ENCODE results near the gene SMC3.
A peak's percentile ranks its signal among the peaks of the same experiment; 100 is the strongest.

SMC3 gene

GRCh38 chr10:110567201-110568054, at the start of gene SMC3:
TSS of gene SMC3 (plus strand) at chr10:110567695. CDS start at chr10:110567817, 122 bp downstream.
- Mint-ChIP-seq H3K9me3 (no peaks in the 10 kb centered on the region), H3K4me3 (peak within 1 kb of the TSS; percentile 98 to 99 (median 99)), H3K36me3 (ENCODE audit: low read depth) (peaks cover 9% of the 10 kb centered on the region), H3K27ac (peak within 1 kb of the TSS; percentile 99 to 100 (median 100)), H3K27me3 (ENCODE audit: low read depth) (peaks cover 5% of the 10 kb centered on the region), H3K4me1 (peaks cover 44% of the 10 kb centered on the region)
- TF ChIP-seq CTCF (IDR thresholded peaks at IDR 0.05; ENCODE audit: unreplicated experiment in 3 of 3): no peak

GRCh38 chr10:110522365-110522988, 45.0 kb upstream of the SMC3 start:
- no peaks in the 10 kb centered on the region for H3K36me3 Mint-ChIP-seq (ENCODE audit: low read depth)
- H3K27me3 Mint-ChIP-seq (ENCODE audit: low read depth): peaks cover 5% of the 10 kb centered on the region
- no peaks in the 10 kb centered on the region for H3K4me1 Mint-ChIP-seq
- no peaks in the 10 kb centered on the region for H3K9me3 Mint-ChIP-seq
- H3K27ac Mint-ChIP-seq: no peak overlapping the region
- no peak for TF ChIP-seq CTCF (IDR thresholded peaks at IDR 0.05; ENCODE audit: unreplicated experiment in 3 of 3)
- H3K4me3 Mint-ChIP-seq: no peak overlapping the region

- Mint-ChIP-seq H3K27ac (no peak overlapping the region), H3K4me3 (no peak overlapping the region), H3K27me3 (ENCODE audit: low read depth) (peaks cover 12% of the 10 kb centered on the region), H3K36me3 (ENCODE audit: low read depth) (no peaks in the 10 kb centered on the region), H3K9me3 (no peaks in the 10 kb centered on the region), H3K4me1 (no peaks in the 10 kb centered on the region)
- TF ChIP-seq CTCF (IDR thresholded peaks at IDR 0.05; ENCODE audit: unreplicated experiment in 3 of 3): no peak
These were observed 43.8 kb upstream of the SMC3 start for GRCh38 chr10:110523736-110524135.

GRCh38 chr10:110524179-110524858, 43.2 kb upstream of the SMC3 start:
- no peaks in the 10 kb centered on the region for H3K9me3 Mint-ChIP-seq
- TF ChIP-seq CTCF (IDR thresholded peaks at IDR 0.05; ENCODE audit: unreplicated experiment in 3 of 3): no peak
- peaks cover 12% of the 10 kb centered on the region for H3K27me3 Mint-ChIP-seq (ENCODE audit: low read depth)
- H3K27ac Mint-ChIP-seq: no peak overlapping the region
- H3K36me3 Mint-ChIP-seq (ENCODE audit: low read depth): no peaks in the 10 kb centered on the region
- no peak overlapping the region for H3K4me3 Mint-ChIP-seq
- no peaks in the 10 kb centered on the region for H3K4me1 Mint-ChIP-seq

- no peaks in the 10 kb centered on the region for H3K36me3 Mint-ChIP-seq (ENCODE audit: low read depth)
- H3K27ac Mint-ChIP-seq: no peak overlapping the region
- TF ChIP-seq CTCF (IDR thresholded peaks at IDR 0.05; ENCODE audit: unreplicated experiment in 3 of 3): no peak
- H3K4me3 Mint-ChIP-seq: no peak overlapping the region
- H3K9me3 Mint-ChIP-seq: no peaks in the 10 kb centered on the region
- H3K4me1 Mint-ChIP-seq: no peaks in the 10 kb centered on the region
- H3K27me3 Mint-ChIP-seq (ENCODE audit: low read depth): peaks cover 18% of the 10 kb centered on the region
These were observed 42.6 kb upstream of the SMC3 start for GRCh38 chr10:110524859-110525232.

Data from nephron (organoid).